Upper lobe of right lung (tissue), 1 donor: ENCODE results near the gene LHX3. TPM values are rescaled to one million over a fixed set of nuclear protein-coding genes. Genes with fewer than 3 reads are reported as not detected.

Experiments
- ATAC-seq: fragments of 200-7000 bp; cut with Tn5 transposase; one replicate; pipeline ENCODE4 v1.9.1; 2020; ENCODE audit warnings: mild to moderate bottlenecking, moderate library complexity
- DNase-seq: peaks from one replicate; pipeline ENCODE4 v3.0.0-alpha.2; 2020
- H3K27ac ChIP-seq: fragments of 200-600 bp; one replicate; pipeline ENCODE4 v1.8.0; 2022
- H3K27me3 ChIP-seq: fragments of 200-600 bp; one replicate; pipeline ENCODE4 v1.8.0; 2022; ENCODE audit warnings: mild to moderate bottlenecking
- H3K36me3 ChIP-seq: fragments of 200-600 bp; one replicate; pipeline ENCODE4 v1.8.0; 2022
- H3K4me1 ChIP-seq: fragments of 200-600 bp; one replicate; pipeline ENCODE4 v1.8.0; 2022
- H3K4me3 ChIP-seq: fragments of 200-600 bp; one replicate; pipeline ENCODE4 v1.8.0; 2022; ENCODE audit warnings: mild to moderate bottlenecking
- H3K9me3 ChIP-seq: fragments of 200-600 bp; one replicate; pipeline ENCODE4 v1.8.0; 2022
- CTCF ChIP-seq: fragments of 200-600 bp; IDR thresholded peaks from one replicate; pipeline ENCODE4 v1.8.0; 2022; ENCODE audit warnings: antibody characterized with exemption
- intact Hi-C: fragments of 100-400 bp; cut with DNase I; formaldehyde crosslinking; loops from one replicate; pipeline ENCODE4 v1.11.0; 2022
- total RNA-seq: library from RNA; stranded (reverse); fragmentation: NEBNext Ultra II Directional; extraction: Animal tissue kit (Norgen Biotek cat#: 25700); gene quantifications from one replicate; pipeline ENCODE4 v1.2.1, GENCODE V29; 2021
- donor health status: DM: no; HTN: yes; CAD: no; lungs with severe emphysema.

The LHX3 gene
- total RNA-seq, 1 donor from 2014 or later = not detected

- no peak for ATAC-seq
- Histone ChIP-seq H3K27ac (no peak overlapping the region), H3K4me3 (no peak overlapping the region), H3K9me3 (no peaks in the 10 kb centered on the region), H3K36me3 (no peaks in the 10 kb centered on the region), H3K27me3 (peaks cover 36% of the 10 kb centered on the region), H3K4me1 (no peaks in the 10 kb centered on the region)
- intact Hi-C loops = no loop called here
- TF ChIP-seq CTCF = no peak
- no peak for DNase-seq
These were observed 1.8 kb upstream of the LHX3 start for GRCh38 chr9:136206602-136207275.

GRCh38 chr9:136205707-136205992 lies 722 bp upstream of the LHX3 start:
- Histone ChIP-seq H3K27me3 (peaks cover 47% of the 10 kb centered on the region), H3K9me3 (no peaks in the 10 kb centered on the region), H3K27ac (no peak overlapping the region), H3K4me3 (no peak overlapping the region), H3K4me1 (no peaks in the 10 kb centered on the region), H3K36me3 (no peaks in the 10 kb centered on the region)
- intact Hi-C loops = no loop called here
- TF ChIP-seq CTCF = no peak
- ATAC-seq = no peak
- DNase-seq = no peak

GRCh38 chr9:136204145-136204805 lies 653 bp downstream of the LHX3 start:
- no peak overlapping the region for H3K4me3 ChIP-seq
- ATAC-seq (no peak), DNase-seq (no peak)
- H3K36me3 ChIP-seq = no peaks in the 10 kb centered on the region
- no peaks in the 10 kb centered on the region for H3K4me1 ChIP-seq
- H3K27ac ChIP-seq = no peak overlapping the region
- TF ChIP-seq CTCF = no peak
- peaks cover 60% of the 10 kb centered on the region for H3K27me3 ChIP-seq
- H3K9me3 ChIP-seq = no peaks in the 10 kb centered on the region
- intact Hi-C loops = no loop called here

GRCh38 chr9:136203408-136204144 lies 1.4 kb downstream of the LHX3 start:
- DNase-seq (no peak), ATAC-seq (no peak)
- Histone ChIP-seq H3K4me3 (no peak overlapping the region), H3K27me3 (peaks cover 66% of the 10 kb centered on the region), H3K9me3 (no peaks in the 10 kb centered on the region), H3K27ac (no peak overlapping the region), H3K36me3 (no peaks in the 10 kb centered on the region), H3K4me1 (no peaks in the 10 kb centered on the region)
- no peak for TF ChIP-seq CTCF
- intact Hi-C loops = no loop called here

GRCh38 chr9:136202454-136203407 lies 2.2 kb downstream of the LHX3 start:
- Histone ChIP-seq H3K4me1 (no peaks in the 10 kb centered on the region), H3K27ac (no peak overlapping the region), H3K27me3 (peaks cover 74% of the 10 kb centered on the region), H3K4me3 (no peak overlapping the region), H3K36me3 (no peaks in the 10 kb centered on the region), H3K9me3 (no peaks in the 10 kb centered on the region)
- no peak for DNase-seq
- no peak for TF ChIP-seq CTCF
- ATAC-seq = no peak
- intact Hi-C loops = no loop called here
